ENCODE measurements around the gene CCDC43.

Gene CCDC43

GRCh38 chr17:44633998-44634397 lies 55.6 kb downstream of the CCDC43 start:
- DNase-seq (ENCODE audit: insufficient read length): no peak
- no peak for FAIRE-seq
- no peak for TF ChIP-seq POLR2AphosphoS5 (IDR thresholded peaks at IDR 0.05; ENCODE audit: low read depth, low read length)
- TF ChIP-seq TAF1 (IDR thresholded peaks at IDR 0.05; ENCODE audit: borderline replicate concordance, low read depth, low read length): no peak
- TF ChIP-seq POLR2A (IDR thresholded peaks at IDR 0.05; ENCODE audit: low read depth, low read length): no peak

- DNase-seq (ENCODE audit: insufficient read length): no peak
- no peak for FAIRE-seq
- TF ChIP-seq POLR2A (IDR thresholded peaks at IDR 0.05; ENCODE audit: low read depth, low read length): no peak
- TF ChIP-seq POLR2AphosphoS5 (IDR thresholded peaks at IDR 0.05; ENCODE audit: low read depth, low read length): no peak
- no peak for TF ChIP-seq TAF1 (IDR thresholded peaks at IDR 0.05; ENCODE audit: borderline replicate concordance, low read depth, low read length)
Observed at GRCh38 chr17:44630703-44631102, 58.9 kb downstream of the CCDC43 start.

- FAIRE-seq (no peak), DNase-seq (ENCODE audit: insufficient read length) (no peak)
- no peak for TF ChIP-seq TAF1 (IDR thresholded peaks at IDR 0.05; ENCODE audit: borderline replicate concordance, low read depth, low read length)
- no peak for TF ChIP-seq POLR2A (IDR thresholded peaks at IDR 0.05; ENCODE audit: low read depth, low read length)
- TF ChIP-seq POLR2AphosphoS5 (IDR thresholded peaks at IDR 0.05; ENCODE audit: low read depth, low read length): no peak
Observed at GRCh38 chr17:44629314-44629713, 60.3 kb downstream of the CCDC43 start.

GRCh38 chr17:44628243-44629188 lies 61.1 kb downstream of the CCDC43 start:
- FAIRE-seq: no peak
- no peak for DNase-seq (ENCODE audit: insufficient read length)
- TF ChIP-seq POLR2AphosphoS5 (IDR thresholded peaks at IDR 0.05; ENCODE audit: low read depth, low read length): no peak
- TF ChIP-seq POLR2A (IDR thresholded peaks at IDR 0.05; ENCODE audit: low read depth, low read length): no peak
- no peak for TF ChIP-seq TAF1 (IDR thresholded peaks at IDR 0.05; ENCODE audit: borderline replicate concordance, low read depth, low read length)

- no peak for FAIRE-seq
- no peak for DNase-seq (ENCODE audit: insufficient read length)
- TF ChIP-seq POLR2AphosphoS5 (IDR thresholded peaks at IDR 0.05; ENCODE audit: low read depth, low read length) (no peak), TAF1 (IDR thresholded peaks at IDR 0.05; ENCODE audit: borderline replicate concordance, low read depth, low read length) (no peak), POLR2A (IDR thresholded peaks at IDR 0.05; ENCODE audit: low read depth, low read length) (no peak)
Observed at GRCh38 chr17:44627513-44628242, 61.9 kb downstream of the CCDC43 start.
